Breast epithelium (tissue), 3 donors: ENCODE measurements around the gene FZD10.

Experiments
- CTCF ChIP-seq, 3 donors: fragments of 450-650 bp; IDR thresholded peaks; one replicate each; pipeline ENCODE4 v1.5.1; 2016 to 2017; ENCODE audit warnings: antibody characterized with exemption in 3 of 3, mild to moderate bottlenecking in 3 of 3, moderate library complexity in 3 of 3
- POLR2A ChIP-seq: fragments of 450-650 bp; IDR thresholded peaks from one replicate; pipeline ENCODE4 v1.6.1; 2016; ENCODE audit warnings: antibody characterized with exemption, mild to moderate bottlenecking, moderate library complexity

GRCh38 chr12:130126023-130126432 lies 36.2 kb upstream of the FZD10 start:
- no peak for TF ChIP-seq POLR2A
- TF ChIP-seq CTCF (IDR thresholded peaks at IDR 0.05): no peak
